Brain microvascular endothelial cell (primary cell): ENCODE data around the gene OCSTAMP.

ENCODE experiments used
- DNase-seq: peaks from one replicate; pipeline ENCODE4 v3.0.0-alpha.2; 2020
- H3K27ac ChIP-seq: fragments of 250-450 bp; sonication (Bioruptor Pico); 2 replicates; pipeline ENCODE4 v1.5.1; 2020; ENCODE audit warnings: mild to moderate bottlenecking, moderate library complexity
- H3K27me3 ChIP-seq: fragments of 250-450 bp; sonication (Bioruptor Pico); replicated peaks from 2 replicates; pipeline ENCODE4 v1.5.1; 2020; ENCODE audit warnings: mild to moderate bottlenecking
- H3K36me3 ChIP-seq: fragments of 250-450 bp; sonication (Bioruptor Pico); replicated peaks from 2 replicates; pipeline ENCODE4 v1.5.1; 2020; ENCODE audit warnings: mild to moderate bottlenecking
- H3K4me3 ChIP-seq: 2 replicates; pipeline ENCODE4 v1.5.1; 2011; ENCODE audit warnings: low read depth, mild to moderate bottlenecking, control low read depth, low read length, moderate library complexity
- in situ Hi-C: cut with HindIII; loops from 2 replicates; pipeline ENCODE4 v1.10.0; 2017; ENCODE audit warnings: low sequenced_read_pairs, low pct_ligation_motif_present
- TF ChIP-seq, protein P1 (sequence below): IDR thresholded peaks from 2 replicates; pipeline ENCODE4 v1.5.1; 2011; ENCODE audit warnings: low read depth, mild to moderate bottlenecking, moderate library complexity, low read length, control low read depth, inconsistent platforms; ENCODE audit errors: missing control alignments

OCSTAMP gene

GRCh38 chr20:46590443-46590842 is 40.0 kb upstream of the OCSTAMP start:
- TF ChIP-seq, protein P1, sequence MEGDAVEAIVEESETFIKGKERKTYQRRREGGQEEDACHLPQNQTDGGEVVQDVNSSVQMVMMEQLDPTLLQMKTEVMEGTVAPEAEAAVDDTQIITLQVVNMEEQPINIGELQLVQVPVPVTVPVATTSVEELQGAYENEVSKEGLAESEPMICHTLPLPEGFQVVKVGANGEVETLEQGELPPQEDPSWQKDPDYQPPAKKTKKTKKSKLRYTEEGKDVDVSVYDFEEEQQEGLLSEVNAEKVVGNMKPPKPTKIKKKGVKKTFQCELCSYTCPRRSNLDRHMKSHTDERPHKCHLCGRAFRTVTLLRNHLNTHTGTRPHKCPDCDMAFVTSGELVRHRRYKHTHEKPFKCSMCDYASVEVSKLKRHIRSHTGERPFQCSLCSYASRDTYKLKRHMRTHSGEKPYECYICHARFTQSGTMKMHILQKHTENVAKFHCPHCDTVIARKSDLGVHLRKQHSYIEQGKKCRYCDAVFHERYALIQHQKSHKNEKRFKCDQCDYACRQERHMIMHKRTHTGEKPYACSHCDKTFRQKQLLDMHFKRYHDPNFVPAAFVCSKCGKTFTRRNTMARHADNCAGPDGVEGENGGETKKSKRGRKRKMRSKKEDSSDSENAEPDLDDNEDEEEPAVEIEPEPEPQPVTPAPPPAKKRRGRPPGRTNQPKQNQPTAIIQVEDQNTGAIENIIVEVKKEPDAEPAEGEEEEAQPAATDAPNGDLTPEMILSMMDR, result no peak
- in situ Hi-C loops, result no loop called here
- H3K27me3 ChIP-seq, result no peaks in the 10 kb centered on the region
- no peaks in the 10 kb centered on the region for H3K36me3 ChIP-seq
- DNase-seq, result no peak
- H3K27ac ChIP-seq, result no peak overlapping the region
- H3K4me3 ChIP-seq, result no peak overlapping the region

DNA sequence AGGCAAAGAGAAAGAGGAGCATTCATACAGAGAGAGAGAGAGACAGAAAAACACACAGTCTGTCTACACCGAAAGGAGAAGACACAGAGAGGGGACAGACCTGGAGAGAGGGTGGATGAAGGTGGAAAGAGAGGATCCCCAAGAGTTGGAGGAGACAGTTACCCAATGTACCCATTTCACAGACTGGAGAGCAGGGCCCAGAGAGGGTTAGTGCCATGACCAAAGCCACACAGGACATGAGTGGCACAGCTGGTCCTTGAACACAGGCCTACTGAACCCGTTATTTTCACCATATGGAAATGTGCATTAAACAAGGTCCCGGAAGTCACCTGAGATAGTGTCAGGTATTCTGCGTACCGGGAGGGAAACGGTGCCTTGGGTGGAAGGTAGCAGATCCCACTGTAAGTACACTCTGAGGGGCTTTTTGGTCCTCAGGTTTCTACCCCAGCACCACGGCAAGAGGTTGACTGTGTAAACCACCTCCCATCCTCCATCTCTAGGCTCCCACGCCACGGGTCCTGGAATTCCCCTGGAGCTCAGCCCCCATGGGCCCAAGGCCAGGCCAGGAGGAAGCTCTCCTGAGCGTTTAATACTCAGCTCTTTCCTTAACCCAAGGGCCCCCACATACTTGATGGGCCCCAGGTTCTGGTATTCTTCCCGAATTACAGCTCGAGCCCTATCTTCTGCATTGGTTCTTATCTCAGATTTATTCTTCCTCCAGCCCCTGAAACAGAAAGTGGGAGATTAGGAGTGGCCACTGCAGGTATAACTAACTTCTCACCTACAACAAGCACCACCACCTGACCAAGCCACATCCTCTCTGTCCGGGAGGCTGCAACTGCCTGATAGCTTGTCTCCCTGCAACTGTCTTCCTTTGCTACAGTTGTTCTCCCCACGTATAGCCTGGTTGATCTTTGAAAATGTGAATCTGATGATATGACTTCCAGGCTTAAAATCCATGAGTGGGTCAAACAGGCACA is 38.4 kb upstream of the OCSTAMP start:
- H3K27me3 ChIP-seq, result no peaks in the 10 kb centered on the region
- no peak overlapping the region for H3K4me3 ChIP-seq
- H3K36me3 ChIP-seq, result no peaks in the 10 kb centered on the region
- no peak overlapping the region for H3K27ac ChIP-seq
- no peak for DNase-seq
- TF ChIP-seq, protein P1, result no peak
- in situ Hi-C loops, result no loop called here

GRCh38 chr20:46587986-46588385 is 37.5 kb upstream of the OCSTAMP start:
- TF ChIP-seq, protein P1, result no peak
- Histone ChIP-seq H3K27me3 (no peaks in the 10 kb centered on the region), H3K36me3 (no peaks in the 10 kb centered on the region), H3K27ac (no peak overlapping the region), H3K4me3 (no peak overlapping the region)
- in situ Hi-C loops, result no loop called here
- DNase-seq, result no peak

GRCh38 chr20:46586724-46587123 is 36.3 kb upstream of the OCSTAMP start:
- DNase-seq, result no peak
- TF ChIP-seq, protein P1, result no peak
- H3K27ac ChIP-seq, result no peak overlapping the region
- no peaks in the 10 kb centered on the region for H3K27me3 ChIP-seq
- no peaks in the 10 kb centered on the region for H3K36me3 ChIP-seq
- H3K4me3 ChIP-seq, result no peak overlapping the region
- in situ Hi-C loops, result no loop called here

- Histone ChIP-seq H3K36me3 (no peaks in the 10 kb centered on the region), H3K27ac (no peak overlapping the region), H3K4me3 (no peak overlapping the region), H3K27me3 (no peaks in the 10 kb centered on the region)
- in situ Hi-C loops, result no loop called here
- TF ChIP-seq, protein P1, result no peak
- DNase-seq, result no peak
Observed at GRCh38 chr20:46584508-46584907, 34.1 kb upstream of the OCSTAMP start.
